Measurements from ENCODE around the gene CHN2. TPM values are rescaled to one million over a fixed set of nuclear protein-coding genes. Genes with fewer than 3 reads are reported as not detected.
"Not testable (repeated sequence)": the region's sequence is repeated elsewhere in the genome, so short reads cannot be mapped to it uniquely, and the experiment has no call there.

Gene CHN2
- total RNA-seq, 1 donor: under 0.01 TPM

DNA sequence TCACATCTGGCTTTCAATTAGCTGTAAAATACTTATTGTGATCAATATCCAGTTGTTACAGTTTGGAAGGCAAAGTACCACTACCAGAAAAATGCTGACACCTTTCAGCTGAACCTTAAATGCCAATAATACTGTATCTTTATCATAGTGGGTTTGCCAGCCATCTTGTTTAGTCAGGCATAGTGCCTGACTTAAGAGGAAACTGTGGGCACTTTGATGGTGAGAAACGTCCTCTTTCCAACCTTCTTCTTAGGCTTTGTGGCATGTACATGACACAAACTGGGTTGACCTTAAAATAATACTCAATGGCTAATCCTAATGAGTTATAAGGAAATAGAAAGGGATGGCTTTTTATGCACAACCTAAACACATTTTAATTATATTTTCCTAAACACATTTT, 316.8 kb downstream of the CHN2 start:
- DNase-seq (ENCODE audit: low read depth): no peak
- no peak overlapping the region for H3K4me3 ChIP-seq (ENCODE audit: low read depth, low read length)
- TF ChIP-seq CTCF (IDR thresholded peaks at IDR 0.05; ENCODE audit: insufficient read depth, low read depth, low read length): no peak

GRCh38 chr7:29511851-29512250, 317.3 kb downstream of the CHN2 start:
- no peak for DNase-seq (ENCODE audit: low read depth)
- no peak for TF ChIP-seq CTCF (IDR thresholded peaks at IDR 0.05; ENCODE audit: insufficient read depth, low read depth, low read length)

DNA sequence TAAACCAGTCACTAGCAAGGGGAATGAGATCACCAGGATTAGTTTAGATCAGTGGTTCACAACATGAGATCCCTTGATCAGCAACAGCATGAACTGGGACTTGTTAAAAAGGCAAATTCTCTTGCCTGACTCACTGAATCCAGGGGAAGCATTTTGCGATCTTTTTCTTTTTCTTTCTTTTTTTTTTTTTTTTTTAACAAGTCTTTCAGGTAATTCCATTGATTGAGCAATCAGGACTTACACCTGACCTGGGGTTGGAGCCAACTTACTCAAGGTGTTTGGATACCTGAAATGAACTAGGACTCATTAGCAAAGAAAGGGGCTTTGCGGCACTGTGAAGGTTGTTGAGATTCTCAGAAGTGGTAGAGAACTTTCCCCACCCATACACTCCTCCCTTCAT, 321.9 kb downstream of the CHN2 start:
- H3K4me3 ChIP-seq (ENCODE audit: low read depth, low read length): no peak overlapping the region
- DNase-seq (ENCODE audit: low read depth): no peak
- no peak for TF ChIP-seq CTCF (IDR thresholded peaks at IDR 0.05; ENCODE audit: insufficient read depth, low read depth, low read length)

More at GRCh38 chr7:29511851-29512250, 317.3 kb downstream of the CHN2 start:
- H3K4me3 ChIP-seq (ENCODE audit: low read depth, low read length): no peak overlapping the region

DNA sequence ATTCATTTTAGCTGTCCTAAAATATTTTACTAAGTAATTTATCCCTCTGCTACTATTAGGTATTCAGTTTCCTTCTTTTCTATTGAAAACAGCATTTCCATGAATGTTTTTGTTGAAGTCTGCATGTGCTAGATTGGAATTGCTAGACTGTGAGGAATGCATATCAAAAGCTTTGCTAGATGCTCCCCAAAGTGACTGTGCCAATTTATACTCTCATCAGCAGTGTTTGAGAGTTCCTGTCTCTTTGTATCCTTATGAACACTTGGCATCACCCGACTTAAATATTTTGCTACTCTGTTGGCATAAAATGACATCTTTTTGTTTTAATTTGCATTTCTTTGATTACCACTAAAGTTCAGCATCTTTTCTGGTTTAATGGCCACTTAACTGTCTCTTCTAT, 324.0 kb downstream of the CHN2 start:
- no peak for DNase-seq (ENCODE audit: low read depth)
- H3K4me3 ChIP-seq (ENCODE audit: low read depth, low read length): no peak overlapping the region
- TF ChIP-seq CTCF (IDR thresholded peaks at IDR 0.05; ENCODE audit: insufficient read depth, low read depth, low read length): no peak

DNA sequence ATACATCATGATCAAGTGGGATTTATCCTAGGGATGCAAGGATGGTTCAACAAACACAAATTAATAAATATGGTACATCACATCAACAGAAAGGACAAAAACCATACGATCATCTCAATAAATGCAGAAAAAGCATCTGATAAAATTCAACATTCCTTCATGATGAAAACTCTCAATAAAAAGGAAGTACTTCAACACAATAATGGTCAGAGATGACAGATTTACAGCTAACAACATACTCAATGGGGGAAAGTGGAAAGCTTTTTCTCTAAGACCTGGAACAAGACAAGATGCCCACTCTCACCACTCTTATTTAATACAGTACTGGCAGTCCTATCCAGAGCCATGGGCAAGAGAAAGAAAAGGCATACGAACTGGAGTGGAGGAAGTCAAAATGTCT, 329.2 kb downstream of the CHN2 start:
- TF ChIP-seq CTCF (IDR thresholded peaks at IDR 0.05; ENCODE audit: insufficient read depth, low read depth, low read length): no peak
- H3K4me3 ChIP-seq (ENCODE audit: low read depth, low read length): no peak overlapping the region
- DNase-seq (ENCODE audit: low read depth): no peak

DNA sequence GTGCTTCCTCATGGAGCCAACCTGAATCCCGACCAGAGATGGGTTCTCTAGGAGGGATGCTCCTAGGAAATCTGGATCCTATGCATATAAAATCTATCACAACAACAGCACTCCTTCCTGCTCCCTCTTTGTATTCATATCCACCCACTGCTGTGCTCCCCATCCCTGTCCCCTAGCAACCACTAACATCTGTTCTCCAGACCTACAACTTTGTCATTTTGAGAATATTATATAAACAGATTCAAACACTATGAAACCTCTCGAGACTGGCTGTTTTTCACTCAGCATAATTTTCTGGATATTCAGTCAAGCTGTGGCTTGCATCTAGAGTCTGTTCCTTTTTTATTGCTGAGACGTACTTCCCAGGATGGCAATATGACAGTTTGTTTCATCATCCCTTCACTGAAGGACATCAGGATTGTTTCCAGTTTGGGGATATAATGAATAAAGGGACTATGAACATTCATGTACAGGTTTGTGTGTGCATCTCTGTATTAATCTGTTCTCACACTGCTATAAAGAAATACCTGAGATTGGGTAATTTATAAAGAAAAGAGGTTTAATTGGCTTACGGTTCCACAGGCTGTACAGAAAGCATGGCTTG, 333.0 kb downstream of the CHN2 start:
- TF ChIP-seq CTCF (IDR thresholded peaks at IDR 0.05; ENCODE audit: insufficient read depth, low read depth, low read length): no peak
- DNase-seq (ENCODE audit: low read depth): no peak

DNA sequence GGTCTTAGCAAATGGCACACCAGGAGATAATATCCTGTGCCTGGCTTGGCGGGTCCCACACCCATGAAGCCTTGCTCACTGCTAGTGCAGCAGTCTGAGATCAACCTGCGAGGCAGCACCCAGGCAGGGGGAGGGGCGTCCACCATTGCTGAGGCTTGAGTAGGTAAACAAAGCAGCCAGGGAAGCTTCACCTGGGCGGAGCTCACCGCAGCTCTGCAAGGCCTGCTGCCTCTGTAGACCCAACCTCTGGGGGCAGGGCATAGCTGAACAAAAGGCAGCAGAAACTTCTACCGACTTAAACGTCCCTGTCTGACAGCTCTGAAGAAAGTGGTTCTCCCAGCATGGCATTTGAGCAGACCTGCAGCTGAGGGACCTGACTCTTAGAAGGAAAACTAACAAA, 334.0 kb downstream of the CHN2 start:
- H3K4me3 ChIP-seq (ENCODE audit: low read depth, low read length); DNase-seq (ENCODE audit: low read depth): not testable (repeated sequence)

More for the DNA sequence above, 333.0 kb downstream of the CHN2 start:
- H3K4me3 ChIP-seq (ENCODE audit: low read depth, low read length): no peak overlapping the region

Other genes starting within 250 kb of the CHN2 start
- gene TRIL, start 236.4 kb upstream of the CHN2 start, total RNA-seq: under 0.01 and 1.9 TPM in 2 replicates
- not detected in 2 replicates for gene CPVL, start 48.2 kb upstream of the CHN2 start, total RNA-seq

Data from fibroblast of villous mesenchyme (primary cell).